ENCODE measurements around the gene FSTL4.

The FSTL4 gene

DNA sequence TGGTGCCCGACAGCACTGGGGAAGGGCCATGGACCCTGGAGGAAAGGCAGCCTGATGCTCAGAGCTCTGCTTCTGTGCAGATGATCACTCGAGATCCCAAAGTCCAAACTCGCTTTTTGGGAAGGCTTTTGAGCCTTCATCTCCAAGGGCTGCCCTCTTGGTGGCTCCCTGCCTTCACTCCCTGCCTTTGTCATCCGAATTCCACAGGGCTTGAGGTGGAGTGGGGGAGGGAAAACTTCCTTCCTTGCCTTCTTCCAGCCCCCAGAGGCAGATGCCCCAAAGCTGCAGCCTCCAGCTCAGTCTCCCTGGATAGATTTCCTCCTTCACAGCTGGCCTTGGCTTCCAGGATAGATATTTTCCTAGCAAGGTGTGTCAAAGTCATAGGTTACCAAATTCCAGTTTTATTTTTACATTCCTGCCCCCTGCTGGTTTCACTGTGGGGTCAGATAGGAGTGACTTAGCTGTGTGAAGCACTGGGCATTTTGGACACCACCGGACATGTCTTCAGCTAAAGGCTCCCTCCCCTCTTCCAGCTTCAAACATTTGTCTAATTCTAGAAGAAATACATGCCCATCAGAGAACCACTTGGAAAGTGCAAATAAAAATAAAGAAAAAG is 292.3 kb downstream of the FSTL4 start:
- DNase-seq (ENCODE audit: low read depth), result no peak

DNA sequence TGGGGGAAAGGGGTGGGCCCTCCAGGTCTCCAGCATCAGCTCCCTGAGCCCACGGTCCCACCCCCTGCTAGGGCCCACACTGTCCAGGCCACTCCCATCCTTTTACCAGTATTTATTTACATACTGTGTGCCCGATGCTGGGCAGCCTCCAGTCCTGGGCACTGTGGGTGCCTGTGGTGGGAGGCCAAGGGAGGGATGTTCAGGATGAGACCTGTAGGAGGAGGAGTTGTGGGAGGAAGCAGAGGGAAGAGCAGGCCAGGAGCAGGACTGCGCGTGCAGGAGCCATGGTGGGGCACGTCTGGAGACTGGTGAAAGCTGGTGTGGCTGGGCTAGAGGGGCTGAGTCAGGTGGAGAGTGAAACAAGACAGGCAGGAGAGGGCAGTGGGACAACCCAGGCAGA is 293.1 kb downstream of the FSTL4 start:
- DNase-seq (ENCODE audit: low read depth), result no peak

DNA sequence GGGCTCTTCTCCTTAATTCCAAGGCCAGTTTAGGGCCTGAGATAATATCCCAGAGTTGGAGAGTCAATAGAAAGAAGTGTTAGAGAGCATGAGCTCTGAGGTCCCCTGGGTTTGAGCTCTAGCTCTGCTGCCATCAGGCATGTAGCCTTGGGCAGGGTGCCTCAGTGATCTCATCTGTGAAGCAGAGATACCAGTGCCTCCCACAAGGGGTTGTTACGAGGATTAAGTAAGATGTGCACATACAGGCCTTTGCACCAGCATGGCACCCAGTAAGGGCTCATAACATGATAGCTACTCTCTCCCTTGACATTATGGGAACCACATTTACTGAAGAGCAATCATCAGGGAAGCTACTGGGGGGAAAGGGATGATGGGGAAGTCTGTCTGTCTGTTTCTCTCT is 294.8 kb downstream of the FSTL4 start:
- no peak for DNase-seq (ENCODE audit: low read depth)

DNA sequence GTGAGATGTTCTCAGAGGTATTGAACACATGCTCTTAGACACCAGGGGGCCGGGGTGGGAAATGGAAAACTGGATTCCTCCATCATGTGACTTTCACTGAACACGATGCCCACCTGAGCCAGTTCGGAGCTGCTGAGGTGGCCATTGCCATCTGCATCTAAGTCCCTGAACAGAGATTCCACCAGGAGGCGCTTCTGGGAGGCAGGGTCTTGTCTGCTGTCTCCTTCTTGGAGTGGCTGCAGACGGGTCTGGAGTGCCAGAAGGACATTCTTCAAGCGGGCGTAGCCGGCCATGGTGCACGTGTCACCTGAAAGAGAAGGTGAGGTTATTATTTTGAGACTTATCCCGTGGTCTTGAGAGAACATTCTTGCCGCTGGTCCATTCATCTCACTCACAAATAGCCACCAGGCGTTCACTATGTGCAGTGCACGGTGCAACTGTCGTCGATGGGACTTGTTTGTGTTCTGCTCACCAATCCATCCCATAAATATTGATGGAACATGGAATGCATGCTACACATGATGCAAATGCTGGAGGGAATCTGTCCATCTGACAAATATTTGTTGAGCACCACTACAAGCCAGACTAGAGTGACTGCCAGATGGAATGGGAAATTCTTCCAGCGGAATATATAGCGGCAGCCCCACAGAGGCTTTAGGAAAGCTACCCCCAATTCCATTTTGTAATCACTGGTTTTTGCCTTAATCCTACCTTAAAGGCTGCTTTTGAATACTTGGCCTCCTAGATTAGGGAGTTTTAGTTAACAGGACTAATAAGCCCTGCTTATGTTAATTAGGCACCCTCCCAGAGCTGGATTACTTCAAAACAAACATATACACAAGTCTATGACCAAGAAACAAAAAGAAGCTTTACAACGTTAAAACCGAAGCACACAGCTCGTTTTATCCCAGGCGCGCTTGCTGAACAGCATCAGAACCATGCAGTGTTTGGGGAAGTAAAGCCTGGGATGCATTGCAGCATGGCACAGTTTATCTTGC is 295.7 kb downstream of the FSTL4 start:
- DNase-seq (ENCODE audit: low read depth), result no peak

DNA sequence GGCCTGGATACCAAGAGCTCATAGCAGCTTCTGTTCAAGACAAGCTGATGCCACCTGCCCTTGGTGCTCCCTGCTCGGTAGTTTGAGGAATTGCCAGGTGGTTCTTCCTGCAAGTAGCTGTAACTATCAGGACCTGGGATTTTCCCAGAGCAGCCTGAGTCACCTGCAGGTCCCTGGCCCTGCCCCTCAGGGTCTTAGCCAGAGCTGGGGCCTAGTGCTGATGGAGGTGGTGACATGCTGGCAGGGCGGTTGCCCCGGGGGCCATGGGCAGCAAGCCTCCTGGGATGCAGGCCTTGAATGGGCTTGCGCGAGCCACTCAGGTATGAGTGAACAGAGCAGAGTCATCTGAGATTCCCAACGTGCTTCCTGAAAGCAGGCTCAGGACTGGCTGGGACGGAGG is 298.3 kb downstream of the FSTL4 start:
- no peak for DNase-seq (ENCODE audit: low read depth)

DNA sequence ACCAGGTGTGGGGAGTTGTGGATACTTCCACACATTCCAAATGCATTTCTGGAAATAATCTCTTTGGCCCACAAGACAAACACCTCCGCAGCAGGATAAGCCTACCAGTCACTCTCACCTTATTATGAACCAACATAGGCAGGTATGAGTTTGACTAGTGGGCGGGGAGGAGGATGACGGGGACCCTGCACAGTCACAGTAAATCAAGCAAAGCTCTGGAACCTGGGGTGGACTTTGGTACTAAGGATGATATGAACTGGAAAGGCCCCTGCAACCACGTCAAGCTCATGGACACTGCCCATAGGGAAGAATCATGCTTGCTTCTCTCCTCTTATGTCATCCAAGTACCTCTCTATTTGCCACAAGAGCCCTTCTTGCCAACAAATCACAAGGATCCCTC is 301.2 kb downstream of the FSTL4 start:
- no peak for DNase-seq (ENCODE audit: low read depth)

DNA sequence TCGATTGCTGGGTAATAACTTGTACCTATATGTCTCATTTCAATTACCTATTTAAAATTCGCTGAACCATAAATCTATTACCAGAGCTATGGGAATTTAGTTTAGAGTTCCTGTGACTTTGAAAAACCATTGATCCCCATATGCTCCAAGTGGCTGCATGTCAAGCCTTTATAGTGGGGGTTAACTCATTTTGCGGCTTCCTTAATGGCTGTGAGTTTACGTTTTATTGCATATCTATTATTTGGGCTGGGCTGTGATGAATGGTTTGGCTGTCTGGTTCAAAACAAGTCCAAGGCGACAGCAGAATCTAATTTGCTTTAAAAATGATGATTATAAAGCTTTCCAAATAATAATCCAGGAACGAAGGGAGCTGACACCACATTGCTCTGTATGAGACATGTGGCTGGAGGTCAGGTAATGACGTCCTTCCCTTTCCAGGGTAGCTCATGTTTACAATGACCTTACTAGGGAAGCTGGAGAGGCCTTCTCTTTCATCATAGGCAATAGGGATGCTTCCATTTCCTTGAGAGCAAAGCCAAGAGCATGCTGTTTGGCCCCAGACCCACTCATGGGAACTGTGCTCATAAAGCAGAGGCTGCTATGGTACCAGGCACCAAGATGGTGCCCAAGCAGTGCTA is 302.2 kb downstream of the FSTL4 start:
- DNase-seq (ENCODE audit: low read depth), result no peak

DNA sequence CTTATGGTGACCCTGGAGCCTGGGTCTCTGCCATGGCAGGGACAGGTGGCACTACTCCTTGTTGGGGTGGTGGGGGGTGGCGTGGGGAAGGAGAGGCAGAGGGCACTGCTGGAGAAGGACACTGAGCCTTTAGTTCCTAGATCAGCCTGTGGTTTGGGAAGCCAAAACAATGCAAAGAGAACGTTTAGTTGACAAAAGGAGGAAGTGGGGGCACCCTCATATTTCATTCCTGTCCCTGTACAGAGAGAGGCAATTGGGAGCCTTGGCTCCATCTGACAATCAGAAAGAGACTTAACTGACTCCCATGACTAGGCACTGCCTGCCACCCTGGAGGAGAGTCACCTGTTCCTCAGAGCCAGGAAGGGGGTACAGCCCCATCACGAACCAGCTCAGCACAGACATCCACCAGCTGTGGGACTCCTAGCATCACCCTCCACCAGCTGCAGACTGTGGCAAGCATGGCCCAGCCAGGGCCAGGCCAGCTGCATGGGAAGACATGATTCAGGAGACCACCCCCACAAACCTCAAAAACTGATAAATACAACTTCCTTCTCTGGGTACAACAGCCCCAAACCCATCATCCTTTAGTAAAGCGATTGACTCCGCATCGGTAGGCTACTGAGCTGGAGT is 303.1 kb downstream of the FSTL4 start:
- DNase-seq (ENCODE audit: low read depth), result no peak

DNA sequence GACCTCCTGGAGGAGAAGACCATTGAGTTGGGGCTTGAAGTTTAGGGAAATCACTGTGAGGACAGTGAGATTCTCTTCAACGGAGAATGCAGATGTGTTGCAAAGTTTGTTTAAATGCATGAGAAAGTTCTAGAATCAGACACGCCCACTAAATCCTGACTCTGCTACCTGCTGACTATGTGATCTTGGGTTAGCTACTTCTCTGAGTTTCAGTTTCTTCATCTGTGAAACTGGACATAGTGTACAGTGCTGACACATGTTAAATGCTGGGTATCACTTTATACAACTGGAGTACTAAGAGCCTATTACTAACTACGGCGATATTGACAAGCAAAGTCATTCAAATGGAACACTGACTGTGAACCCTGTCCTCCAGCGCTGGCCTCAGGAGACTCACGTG is 305.1 kb downstream of the FSTL4 start:
- DNase-seq (ENCODE audit: low read depth), result no peak

DNA sequence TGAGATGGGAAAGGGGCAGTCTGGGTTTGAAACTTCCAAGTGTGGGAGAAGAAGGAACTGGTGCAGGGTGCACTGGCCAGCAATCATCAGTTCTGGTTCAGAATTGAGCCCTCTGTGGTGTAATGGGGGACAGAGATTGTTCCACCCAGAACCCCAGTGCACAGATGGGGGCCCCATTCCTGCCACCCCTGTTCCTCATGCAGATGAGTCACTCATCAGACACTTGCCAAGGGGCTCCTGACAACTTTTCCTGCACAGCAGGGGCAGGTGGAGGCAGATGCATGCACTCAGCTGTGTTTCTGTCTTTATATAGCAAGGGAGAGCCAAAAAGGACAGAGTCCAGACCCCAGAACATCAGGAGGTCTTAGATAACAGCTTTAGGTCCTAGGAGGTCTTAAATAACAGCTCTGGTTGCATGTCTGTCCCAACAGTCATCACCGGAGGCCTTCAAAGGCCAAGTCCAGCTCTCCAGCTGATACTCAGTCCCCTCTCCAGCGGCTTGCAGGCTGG is 307.6 kb downstream of the FSTL4 start:
- DNase-seq (ENCODE audit: low read depth), result no peak

DNA sequence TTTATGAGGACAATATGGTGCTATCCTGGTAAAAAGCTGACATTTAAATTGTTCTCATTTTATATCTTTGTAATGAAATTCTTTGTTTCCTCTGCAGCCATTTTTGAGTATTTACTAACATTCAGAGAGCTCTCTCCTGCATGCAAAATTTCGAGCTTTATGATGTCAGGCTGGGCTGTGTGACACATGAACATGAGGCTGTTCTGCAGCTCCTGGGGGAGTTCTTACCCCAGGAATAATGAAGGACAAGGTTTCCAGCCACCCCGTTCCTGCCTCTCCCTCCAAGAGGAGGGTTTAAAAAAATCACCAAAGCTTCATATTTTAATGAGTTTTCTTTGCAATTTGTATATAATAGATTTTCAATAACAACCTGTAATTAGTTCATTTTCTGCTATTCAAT is 308.2 kb downstream of the FSTL4 start:
- no peak for DNase-seq (ENCODE audit: low read depth)

DNA sequence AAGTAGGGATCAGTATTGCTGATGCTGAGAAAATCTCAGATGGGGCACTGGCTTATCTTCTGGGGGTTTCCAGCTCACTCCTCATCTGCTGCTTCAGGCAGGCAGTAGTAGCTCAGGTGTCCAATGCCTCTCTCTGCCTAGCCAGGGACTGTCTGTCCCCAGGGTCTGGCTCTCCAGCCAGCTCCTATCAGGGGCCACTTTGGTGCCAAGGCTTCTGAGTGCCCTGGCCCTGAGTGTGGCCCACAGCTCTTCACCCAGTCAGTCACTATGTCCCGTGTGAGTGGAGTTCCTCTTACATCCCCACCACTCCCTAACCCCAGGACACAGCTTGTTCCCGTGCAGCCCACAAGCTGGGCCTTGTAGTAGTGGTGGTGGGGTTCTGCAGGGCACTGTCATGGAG is 309.0 kb downstream of the FSTL4 start:
- no peak for DNase-seq (ENCODE audit: low read depth)

DNA sequence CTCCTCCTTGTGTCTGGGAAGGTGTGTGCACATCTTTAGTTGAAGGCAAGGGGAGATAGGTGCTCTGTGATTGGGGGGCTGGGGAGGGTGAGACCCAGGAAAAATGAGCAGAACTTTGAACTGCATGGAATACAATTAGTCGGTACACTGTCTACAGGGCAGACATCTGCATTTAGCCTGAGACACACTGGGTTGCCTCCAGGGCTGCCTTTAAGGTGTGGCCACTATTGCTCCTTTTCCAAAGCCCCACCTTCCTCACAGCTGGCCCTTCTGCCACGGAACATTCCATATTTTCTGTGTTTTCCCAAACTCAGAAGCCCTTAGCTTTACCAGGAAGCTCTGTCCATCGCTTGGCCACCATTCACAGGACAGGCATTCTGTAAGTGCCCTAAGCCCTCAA is 312.6 kb downstream of the FSTL4 start:
- no peak for DNase-seq (ENCODE audit: low read depth)

DNA sequence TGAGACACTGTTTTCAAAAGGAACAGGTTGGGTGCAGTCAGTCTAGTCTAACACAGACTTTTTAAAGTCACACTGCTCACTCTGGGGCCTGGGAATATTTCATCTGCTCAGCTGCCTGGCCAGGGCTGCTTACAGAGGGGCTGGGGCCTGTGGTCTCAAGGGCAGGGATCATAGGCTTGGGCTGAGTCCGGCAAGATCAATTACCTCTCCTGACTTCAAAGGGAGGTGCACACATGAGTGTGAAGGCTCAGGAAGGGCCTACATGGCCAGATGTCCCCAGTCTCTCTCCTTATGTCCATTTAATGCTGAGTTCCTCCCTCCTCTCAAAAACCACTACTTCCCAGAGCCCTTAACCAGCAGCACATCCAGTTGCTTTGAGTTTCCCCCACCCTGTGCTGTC is 313.3 kb downstream of the FSTL4 start:
- no peak for DNase-seq (ENCODE audit: low read depth)

DNA sequence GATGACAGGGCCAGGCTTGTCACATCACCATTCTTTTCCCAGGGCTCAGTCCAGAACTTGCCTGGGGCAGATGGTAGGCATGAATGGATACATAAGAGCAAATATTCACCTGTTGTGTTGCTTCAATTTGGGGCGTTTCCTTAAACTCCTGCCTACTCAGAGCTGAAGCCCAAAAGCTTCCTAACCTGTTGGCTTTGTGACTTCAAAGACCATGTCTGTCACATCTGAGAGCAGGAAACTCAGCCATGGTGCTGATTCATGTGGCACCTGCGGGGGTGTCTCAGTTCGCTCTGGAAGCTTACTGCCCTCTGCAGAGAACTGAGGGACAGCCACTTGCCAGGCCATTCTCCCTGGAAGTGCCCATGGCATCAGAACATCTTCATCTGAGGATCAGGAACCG is 313.9 kb downstream of the FSTL4 start:
- no peak for DNase-seq (ENCODE audit: low read depth)

DNA sequence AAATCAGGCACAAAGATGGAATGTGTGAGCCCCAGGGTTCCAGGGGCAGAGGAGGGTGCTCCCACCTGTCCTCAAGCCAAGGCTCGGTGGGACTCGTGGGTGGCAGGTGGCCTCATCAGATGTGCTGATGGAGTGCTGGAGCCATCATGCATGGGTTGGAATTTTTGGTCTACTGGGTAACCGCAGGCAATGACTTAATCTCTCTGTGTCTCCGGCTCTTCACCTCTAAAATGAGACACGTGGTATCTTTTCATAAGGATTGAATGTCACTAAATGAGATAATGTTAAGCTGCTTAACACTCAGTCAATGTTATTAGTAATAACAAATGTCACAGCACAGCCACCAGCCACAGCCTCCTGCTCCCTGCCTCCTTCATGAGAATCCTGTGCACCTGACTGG is 315.0 kb downstream of the FSTL4 start:
- DNase-seq (ENCODE audit: low read depth), result no peak

DNA sequence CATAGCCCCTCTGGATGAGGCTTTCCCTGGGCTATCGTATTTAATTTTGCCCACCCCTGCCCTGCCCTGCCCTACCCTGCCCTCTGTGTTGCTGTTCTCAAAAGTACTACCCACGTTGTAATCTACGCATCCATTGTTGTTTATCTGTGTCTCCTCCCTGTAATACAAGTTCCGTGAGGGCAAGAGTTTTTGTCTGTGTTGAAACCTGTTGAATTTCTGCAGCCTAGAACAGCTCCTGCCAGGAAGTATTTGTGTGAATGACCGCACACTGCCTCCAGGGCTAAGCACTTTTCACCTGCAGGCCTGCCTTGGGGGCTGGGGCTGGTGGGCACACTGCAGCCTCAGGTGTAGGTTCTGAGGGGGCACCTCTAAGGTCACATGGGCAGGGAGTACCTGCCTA is 315.7 kb downstream of the FSTL4 start:
- no peak for DNase-seq (ENCODE audit: low read depth)

DNA sequence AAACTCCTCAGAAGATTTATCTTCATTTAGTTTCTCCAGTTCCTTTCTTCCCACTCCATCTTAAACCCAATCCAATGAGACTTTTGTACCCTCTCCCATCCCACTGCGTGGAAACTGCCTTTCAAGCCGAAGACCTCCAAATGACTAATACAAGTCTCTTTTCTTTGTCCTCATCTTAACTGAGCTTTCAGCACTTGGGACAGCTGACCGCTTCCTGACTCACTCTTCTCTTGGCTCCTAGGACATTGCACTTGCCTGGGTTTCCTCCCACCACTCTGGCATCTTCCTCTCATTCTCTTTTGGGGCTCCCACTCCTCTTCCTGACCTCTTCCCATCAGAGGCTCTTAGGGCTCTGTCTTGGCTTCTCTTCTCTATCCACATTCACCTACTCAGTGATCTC is 316.8 kb downstream of the FSTL4 start:
- DNase-seq (ENCODE audit: low read depth), result no peak

DNA sequence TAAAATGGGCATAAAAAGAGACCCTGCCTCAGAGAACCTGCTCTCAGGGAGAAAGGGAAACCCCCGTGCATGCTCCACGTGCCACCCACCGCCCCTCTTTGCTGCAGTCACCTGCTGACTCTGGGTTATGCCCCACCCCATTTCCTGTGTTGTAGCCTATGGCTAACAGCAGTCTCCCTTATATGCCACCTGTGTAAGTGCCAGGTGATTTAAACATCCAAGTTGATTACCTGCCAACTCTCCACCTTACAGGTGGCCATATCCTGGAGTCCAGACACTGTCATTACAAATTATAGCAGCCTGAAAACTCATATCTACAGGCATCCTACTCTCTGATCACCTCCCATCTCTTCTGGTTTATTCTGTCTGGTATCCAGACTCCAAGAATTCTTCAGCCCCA is 318.0 kb downstream of the FSTL4 start:
- no peak for DNase-seq (ENCODE audit: low read depth)

DNA sequence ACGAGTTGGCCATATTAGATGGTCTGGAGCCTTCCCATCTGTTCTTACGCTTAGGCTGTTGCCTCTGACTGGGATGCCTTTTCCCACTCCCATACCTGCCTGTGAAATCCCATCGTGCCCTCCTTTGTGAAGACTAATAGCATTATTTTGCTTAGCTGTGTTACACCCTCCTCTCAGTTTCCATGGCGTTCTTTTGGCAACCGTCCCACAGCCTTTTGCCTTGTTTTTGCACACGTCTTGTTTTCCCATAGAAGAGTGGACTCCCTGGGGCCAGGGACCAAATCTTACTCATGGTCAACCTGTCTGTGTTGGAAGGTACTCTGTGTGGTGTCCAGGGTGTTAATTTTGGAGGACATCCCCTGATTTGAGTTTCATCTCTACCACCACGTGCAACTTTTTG is 318.4 kb downstream of the FSTL4 start:
- no peak for DNase-seq (ENCODE audit: low read depth)

DNA sequence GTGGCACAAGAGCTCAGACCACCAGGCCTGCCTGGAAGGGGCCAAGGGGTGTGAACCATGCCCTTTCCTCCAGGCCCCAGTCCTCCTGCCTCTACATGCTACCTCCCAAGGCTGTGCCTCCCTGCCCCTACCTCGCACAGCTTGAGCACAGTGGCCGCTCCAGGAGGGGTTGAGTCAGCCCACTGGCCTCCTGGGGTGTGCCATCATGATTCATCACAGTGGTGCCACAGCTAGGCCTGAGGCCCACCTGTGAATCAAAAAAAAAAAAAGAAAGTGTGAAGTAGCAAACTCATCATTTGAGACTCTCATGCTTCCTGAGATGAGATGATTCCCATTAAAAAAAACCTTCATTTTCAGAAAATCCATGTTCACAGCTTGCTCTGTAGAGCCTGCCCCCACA is 320.0 kb downstream of the FSTL4 start:
- no peak for DNase-seq (ENCODE audit: low read depth)

DNA sequence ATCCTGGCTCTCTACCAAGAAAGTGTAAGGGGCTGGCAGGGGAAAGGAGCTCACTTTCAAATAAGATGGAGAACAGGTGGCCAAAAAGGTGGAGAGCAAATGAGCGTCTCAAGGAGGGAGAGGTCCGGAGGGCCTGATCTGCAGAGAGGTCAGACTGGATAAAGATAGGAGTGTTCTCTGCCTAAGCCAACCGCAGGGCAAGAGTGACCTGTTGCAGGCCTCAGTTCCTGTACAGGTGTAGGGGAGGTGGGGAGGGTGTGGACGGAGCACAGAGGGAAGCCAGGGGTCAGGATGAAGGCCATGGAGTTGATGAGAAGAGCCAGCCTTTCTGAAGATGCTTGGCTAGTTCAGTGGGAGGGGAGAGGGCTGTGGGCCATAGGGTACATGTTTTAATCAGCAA is 320.8 kb downstream of the FSTL4 start:
- no peak for DNase-seq (ENCODE audit: low read depth)
